GM21529 (cell line): ENCODE results near the gene BIK.
"Not testable (repeated sequence)": the region's sequence is repeated elsewhere in the genome, so short reads cannot be mapped to it uniquely, and the experiment has no call there.

ENCODE experiments used
- ATAC-seq: cut with Tn5 transposase; IDR thresholded peaks from one replicate; pipeline ENCODE4 v1.9.1; 2021; ENCODE audit not compliant: unreplicated experiment

Gene BIK

DNA sequence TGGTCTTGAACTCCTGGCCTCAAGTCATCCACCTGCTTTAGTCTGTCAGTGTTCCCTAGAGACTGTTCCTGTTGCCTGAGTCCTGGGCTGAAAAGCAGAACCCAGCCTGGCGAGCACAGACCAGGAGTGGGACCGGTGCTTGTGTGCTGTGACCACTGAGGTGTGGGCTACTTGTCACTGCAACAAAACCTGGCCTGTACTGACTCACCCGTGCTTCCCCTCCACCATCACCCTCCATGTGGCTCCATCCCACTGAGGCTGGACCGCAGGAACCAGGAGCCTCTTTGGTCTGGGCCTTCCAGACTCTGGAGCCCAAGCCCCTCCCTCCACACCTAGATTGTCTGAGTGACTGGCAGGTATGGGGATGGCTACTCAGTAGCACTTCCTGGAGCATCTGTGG lies 24.0 kb downstream of the BIK start:
- no peak for ATAC-seq

DNA sequence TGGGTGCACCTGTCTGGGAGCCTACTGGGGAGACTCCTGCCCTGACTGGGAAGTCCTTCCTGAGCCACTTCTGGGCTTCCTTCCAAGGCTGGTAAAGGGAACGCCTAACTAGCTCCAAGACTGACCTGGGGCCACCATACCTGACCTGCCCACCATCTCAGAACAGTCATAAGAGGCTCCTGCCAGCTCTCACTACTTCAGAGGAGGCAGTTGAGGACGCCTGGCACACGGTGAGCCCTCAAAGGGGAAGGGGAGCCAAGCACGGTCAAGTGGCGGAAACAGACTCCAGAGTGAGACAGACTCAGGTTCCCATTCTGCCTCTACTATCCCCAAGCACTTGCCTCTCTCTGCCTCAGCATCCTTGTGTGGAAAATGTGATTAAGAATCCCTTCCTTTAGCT lies 25.0 kb downstream of the BIK start:
- ATAC-seq, result no peak

DNA sequence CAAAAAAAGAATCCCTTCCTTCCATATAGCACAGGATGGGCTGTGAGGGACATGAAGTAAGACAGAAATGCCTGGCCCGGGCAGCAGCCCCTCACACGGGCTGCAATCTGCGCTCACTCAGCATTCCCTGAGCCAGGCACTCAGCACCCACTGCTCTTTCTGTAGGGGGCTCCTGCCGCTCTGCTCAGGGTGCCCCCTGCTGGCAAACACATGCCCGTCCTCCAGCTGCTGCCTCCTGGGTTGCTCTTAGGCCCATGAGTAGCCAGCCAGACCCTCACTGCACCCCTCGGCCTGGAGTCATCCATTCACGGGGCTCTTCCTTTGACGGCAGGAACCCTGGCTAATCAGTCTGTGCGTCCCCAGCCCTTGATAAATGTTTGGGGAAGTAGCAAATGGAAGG lies 25.7 kb downstream of the BIK start:
- ATAC-seq, result no peak

GRCh38 chr22:43136801-43137200 lies 26.3 kb downstream of the BIK start:
- no peak for ATAC-seq

GRCh38 chr22:43142880-43143562 lies 32.5 kb downstream of the BIK start, which contains the start of gene MCAT:
Gene MCAT, minus strand, starts transcription at chr22:43143398. Its CDS starts 50 bp downstream, at chr22:43143348.
- ATAC-seq, result peak; percentile 72

DNA sequence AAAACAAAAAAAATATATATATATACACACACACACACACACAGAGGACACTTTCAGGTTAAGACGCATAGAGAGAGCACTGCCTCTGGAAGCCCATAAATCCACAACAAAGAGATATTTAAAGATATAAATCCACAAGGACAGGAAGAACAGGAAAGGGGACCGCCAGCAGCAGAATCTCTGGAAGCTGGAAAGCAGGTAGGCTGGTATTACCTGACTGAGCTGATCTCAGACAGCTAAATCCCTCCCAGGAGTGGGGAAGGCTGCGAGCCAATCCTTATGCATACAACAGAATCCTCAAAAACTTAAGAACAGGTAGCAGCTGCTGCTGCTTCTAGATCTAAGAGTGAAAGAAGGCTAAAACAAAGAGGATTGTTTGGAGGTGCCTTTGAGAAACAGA lies 34.4 kb downstream of the BIK start:
- no peak for ATAC-seq

DNA sequence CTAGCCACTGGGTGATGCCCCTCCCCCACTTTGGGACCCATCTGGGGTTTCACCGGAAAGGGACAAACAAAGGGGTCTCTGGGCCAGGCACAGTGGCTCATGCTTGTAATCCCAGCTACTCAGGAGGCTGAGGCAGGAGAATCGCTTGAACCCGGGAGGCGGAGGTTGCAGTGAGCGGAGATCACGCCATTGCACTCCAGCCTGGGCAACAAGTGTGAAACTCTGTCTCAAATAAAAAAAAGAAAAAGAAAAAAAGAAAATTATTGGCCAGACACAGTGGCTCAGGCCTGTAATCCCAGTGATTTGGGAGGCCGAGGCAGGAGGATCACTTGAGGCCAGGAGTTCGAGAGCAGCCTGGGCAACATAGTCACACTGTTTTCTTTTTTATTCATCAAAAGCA lies 34.8 kb downstream of the BIK start:
- ATAC-seq, result not testable (repeated sequence)

- not testable (repeated sequence) for ATAC-seq
Measured at GRCh38 chr22:43146332-43146731, 35.8 kb downstream of the BIK start.

- ATAC-seq, result no peak
Measured at GRCh38 chr22:43147821-43148220, 37.3 kb downstream of the BIK start.

DNA sequence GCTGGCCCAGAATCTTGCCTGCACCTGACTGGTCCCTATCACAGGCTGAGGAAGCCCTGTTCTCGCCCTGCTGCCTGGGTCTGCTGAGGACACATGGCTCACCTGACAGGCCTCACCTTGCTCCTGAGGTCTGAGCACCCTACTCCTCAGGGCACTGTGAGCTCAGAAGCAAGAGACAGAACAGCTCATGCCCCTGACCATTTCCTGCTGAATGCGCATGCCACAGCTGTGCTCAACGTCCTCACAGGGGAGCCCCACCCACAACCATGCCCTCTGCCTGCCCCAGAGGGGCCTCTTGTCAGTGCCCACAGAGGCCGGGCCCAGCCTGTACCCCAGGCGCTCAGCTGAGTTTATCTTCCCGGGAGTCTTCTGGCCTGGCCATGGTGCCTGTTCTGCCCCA lies 38.0 kb downstream of the BIK start:
- no peak for ATAC-seq

DNA sequence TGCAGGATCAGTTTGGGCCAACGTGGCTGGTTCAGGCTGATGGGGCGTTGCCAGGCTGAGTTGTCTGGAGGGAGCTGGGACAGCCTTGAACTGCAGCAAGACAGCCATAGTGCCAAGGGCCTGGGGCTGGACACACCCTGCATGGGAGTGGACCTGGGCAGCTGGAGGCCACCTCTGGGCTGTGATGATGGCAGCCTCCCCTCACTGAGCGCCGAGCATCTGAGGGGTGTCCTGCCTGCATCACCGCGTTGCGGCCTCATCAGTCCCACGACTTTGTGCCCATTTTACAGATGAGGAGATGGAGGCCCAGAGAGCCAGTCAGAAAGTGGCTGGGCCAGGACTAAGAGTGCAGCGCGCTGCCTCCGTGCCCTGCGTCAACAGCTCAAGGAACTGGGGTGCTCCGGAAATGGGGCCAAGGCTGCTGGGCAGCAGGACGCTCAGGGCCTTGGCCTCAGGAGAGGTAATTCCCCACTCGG lies 40.2 kb downstream of the BIK start:
- ATAC-seq, result no peak

GRCh38 chr22:43151251-43152002 lies 40.9 kb downstream of the BIK start, which contains the start of gene TSPO:
Gene TSPO, plus strand, starts transcription at chr22:43151559. Its CDS starts 7,680 bp downstream, at chr22:43159239.
- ATAC-seq, result no peak

DNA sequence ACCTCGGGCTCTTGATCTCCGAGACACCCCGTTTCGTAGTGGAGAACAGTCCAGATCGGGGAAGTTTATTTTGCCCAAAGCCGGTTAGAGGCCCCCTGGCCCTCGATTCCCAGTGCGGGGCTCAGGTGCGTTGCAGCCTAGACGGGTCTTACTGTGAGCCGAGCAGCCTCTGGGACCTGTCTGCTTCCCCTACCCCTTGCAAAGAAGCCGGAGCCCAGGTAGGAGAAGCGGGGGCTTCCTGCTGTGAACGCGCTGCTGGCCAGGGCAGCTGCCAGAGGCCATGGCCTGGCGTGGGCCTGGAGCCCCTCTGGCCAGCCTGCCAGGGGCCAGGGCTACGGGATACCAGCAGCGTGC lies 41.4 kb downstream of the BIK start:
- ATAC-seq, result no peak

- no peak for ATAC-seq
Measured at GRCh38 chr22:43152357-43153071, 42.0 kb downstream of the BIK start.

GRCh38 chr22:43153899-43154298 lies 43.3 kb downstream of the BIK start:
- ATAC-seq, result no peak

GRCh38 chr22:43154887-43155536 lies 44.5 kb downstream of the BIK start:
- ATAC-seq, result no peak

DNA sequence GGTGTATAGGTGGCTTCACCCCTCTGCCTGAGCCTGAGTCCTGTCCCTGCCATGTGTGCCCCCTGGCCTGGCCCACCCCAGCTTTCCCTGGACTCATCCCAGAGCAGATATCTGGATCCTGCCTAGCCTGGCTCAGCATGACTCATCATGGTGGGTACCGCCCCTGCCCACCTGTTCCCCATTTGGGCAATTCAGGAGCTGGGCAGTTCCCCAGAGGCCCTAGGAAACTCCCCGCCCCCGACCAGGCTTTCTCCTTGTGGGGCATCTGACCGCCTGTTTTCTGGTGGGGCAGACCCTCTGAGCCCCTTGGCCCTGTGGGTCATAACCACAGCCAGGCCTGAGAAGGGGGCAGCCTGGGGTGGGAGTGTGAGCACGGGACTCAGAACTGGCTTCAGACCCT lies 45.2 kb downstream of the BIK start:
- ATAC-seq, result no peak

- no peak for ATAC-seq
Measured at GRCh38 chr22:43156413-43156812, 45.9 kb downstream of the BIK start.

- ATAC-seq, result no peak
Measured at GRCh38 chr22:43157874-43158546, 47.5 kb downstream of the BIK start.

GRCh38 chr22:43158778-43159483 lies 48.4 kb downstream of the BIK start:
- no peak for ATAC-seq
